Parathyroid adenoma (tissue), 2 donors: ENCODE measurements around the gene RAP1A.
A peak's percentile ranks its signal among the peaks of the same experiment; 100 is the strongest.

Source experiments
- H2AFZ ChIP-seq: fragments of 300-600 bp; sonication (generic); one replicate; pipeline ENCODE4 v1.7.0; 2017; ENCODE audit warnings: antibody characterized with exemption, mild to moderate bottlenecking
- H3K27ac ChIP-seq: fragments of 300-600 bp; sonication (generic); one replicate; pipeline ENCODE4 v1.7.0; 2017
- H3K27me3 ChIP-seq: fragments of 300-600 bp; sonication (generic); one replicate; pipeline ENCODE4 v1.7.0; 2017; ENCODE audit warnings: low read length; ENCODE audit not compliant: control insufficient read depth, insufficient read depth
- H3K36me3 ChIP-seq: fragments of 300-600 bp; sonication (generic); one replicate; pipeline ENCODE4 v1.7.0; 2017; ENCODE audit warnings: low read length; ENCODE audit not compliant: control insufficient read depth, insufficient read depth
- H3K4me1 ChIP-seq: fragments of 300-600 bp; sonication (generic); one replicate; pipeline ENCODE4 v1.7.0; 2017; ENCODE audit warnings: control low read depth
- H3K4me2 ChIP-seq: fragments of 300-600 bp; sonication (generic); one replicate; pipeline ENCODE4 v1.7.0; 2017; ENCODE audit warnings: low read length
- H3K4me3 ChIP-seq: fragments of 300-600 bp; sonication (generic); one replicate; pipeline ENCODE4 v1.7.0; 2017; ENCODE audit warnings: low read depth, low read length
- H3K79me2 ChIP-seq: fragments of 300-600 bp; sonication (generic); one replicate; pipeline ENCODE4 v1.7.0; 2017; ENCODE audit warnings: control low read depth
- H3K9ac ChIP-seq: fragments of 300-600 bp; sonication (generic); one replicate; pipeline ENCODE4 v1.7.0; 2017; ENCODE audit warnings: mild to moderate bottlenecking
- H3K9me3 ChIP-seq: fragments of 300-600 bp; sonication (generic); one replicate; pipeline ENCODE4 v1.7.0; 2017; ENCODE audit warnings: low read length; ENCODE audit not compliant: control insufficient read depth
- TF ChIP-seq, protein P1 (sequence below): fragments of 300-600 bp; sonication (generic); IDR thresholded peaks from one replicate; pipeline ENCODE4 v1.7.0; 2017; ENCODE audit warnings: antibody characterized with exemption, mild to moderate bottlenecking
- donor health status: primary hyperparathyroidism.

RAP1A gene

DNA sequence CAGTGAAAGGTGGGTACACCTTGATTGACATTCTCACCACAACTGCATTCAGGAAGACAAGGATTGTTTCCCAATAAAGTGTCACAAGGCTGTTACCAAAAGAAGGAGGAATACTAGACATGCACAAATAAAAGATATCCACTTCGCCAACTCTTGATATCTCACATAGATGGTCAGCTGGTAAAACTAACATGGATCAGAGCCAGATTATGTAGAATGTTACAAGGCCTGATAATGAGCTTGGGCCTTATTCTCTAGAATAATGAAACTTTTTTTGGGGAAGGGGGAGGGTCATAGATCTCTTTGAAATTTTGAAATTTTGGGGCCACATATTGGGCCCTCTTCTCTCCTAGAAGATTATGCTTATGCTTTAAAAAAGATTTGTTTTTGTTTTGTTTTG, 24.9 kb downstream of the RAP1A start:
- H3K36me3 ChIP-seq = no peaks in the 10 kb centered on the region
- no peak overlapping the region for H2AFZ ChIP-seq
- TF ChIP-seq, protein P1, sequence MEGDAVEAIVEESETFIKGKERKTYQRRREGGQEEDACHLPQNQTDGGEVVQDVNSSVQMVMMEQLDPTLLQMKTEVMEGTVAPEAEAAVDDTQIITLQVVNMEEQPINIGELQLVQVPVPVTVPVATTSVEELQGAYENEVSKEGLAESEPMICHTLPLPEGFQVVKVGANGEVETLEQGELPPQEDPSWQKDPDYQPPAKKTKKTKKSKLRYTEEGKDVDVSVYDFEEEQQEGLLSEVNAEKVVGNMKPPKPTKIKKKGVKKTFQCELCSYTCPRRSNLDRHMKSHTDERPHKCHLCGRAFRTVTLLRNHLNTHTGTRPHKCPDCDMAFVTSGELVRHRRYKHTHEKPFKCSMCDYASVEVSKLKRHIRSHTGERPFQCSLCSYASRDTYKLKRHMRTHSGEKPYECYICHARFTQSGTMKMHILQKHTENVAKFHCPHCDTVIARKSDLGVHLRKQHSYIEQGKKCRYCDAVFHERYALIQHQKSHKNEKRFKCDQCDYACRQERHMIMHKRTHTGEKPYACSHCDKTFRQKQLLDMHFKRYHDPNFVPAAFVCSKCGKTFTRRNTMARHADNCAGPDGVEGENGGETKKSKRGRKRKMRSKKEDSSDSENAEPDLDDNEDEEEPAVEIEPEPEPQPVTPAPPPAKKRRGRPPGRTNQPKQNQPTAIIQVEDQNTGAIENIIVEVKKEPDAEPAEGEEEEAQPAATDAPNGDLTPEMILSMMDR = no peak
- no peaks in the 10 kb centered on the region for H3K27me3 ChIP-seq
- no peak overlapping the region for H3K27ac ChIP-seq
- H3K9me3 ChIP-seq = no peaks in the 10 kb centered on the region
- no peak overlapping the region for H3K4me2 ChIP-seq
- peaks cover 12% of the 10 kb centered on the region for H3K4me1 ChIP-seq
- H3K9ac ChIP-seq = no peak overlapping the region
- no peak overlapping the region for H3K4me3 ChIP-seq
- H3K79me2 ChIP-seq = peaks cover 57% of the 10 kb centered on the region

DNA sequence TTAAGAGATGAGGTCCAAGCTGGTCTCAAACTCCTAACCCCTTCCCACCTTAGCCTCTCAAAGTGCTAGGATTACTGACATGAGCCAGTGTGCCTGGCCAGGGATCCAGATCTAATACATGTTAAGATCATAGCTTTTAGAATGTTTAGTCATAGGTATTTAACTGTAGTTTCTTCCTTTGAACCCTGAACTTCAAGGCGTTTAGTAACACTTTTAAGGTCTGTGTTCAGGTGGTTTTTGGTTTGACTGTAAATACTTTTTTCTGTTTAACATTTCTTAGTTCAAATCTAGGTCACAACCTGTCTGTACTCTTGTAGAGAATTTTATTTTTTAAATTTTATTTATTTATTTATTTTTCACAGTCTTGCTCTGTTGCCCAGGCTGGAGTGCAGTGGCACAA, 28.1 kb downstream of the RAP1A start:
- H3K79me2 ChIP-seq = peaks cover 49% of the 10 kb centered on the region
- no peaks in the 10 kb centered on the region for H3K36me3 ChIP-seq
- H3K27ac ChIP-seq = no peak overlapping the region
- peaks cover 8% of the 10 kb centered on the region for H3K4me1 ChIP-seq
- H3K4me2 ChIP-seq = no peak overlapping the region
- no peak overlapping the region for H2AFZ ChIP-seq
- no peaks in the 10 kb centered on the region for H3K9me3 ChIP-seq
- TF ChIP-seq, protein P1 = no peak
- H3K27me3 ChIP-seq = no peaks in the 10 kb centered on the region
- no peak overlapping the region for H3K9ac ChIP-seq
- H3K4me3 ChIP-seq = no peak overlapping the region

DNA sequence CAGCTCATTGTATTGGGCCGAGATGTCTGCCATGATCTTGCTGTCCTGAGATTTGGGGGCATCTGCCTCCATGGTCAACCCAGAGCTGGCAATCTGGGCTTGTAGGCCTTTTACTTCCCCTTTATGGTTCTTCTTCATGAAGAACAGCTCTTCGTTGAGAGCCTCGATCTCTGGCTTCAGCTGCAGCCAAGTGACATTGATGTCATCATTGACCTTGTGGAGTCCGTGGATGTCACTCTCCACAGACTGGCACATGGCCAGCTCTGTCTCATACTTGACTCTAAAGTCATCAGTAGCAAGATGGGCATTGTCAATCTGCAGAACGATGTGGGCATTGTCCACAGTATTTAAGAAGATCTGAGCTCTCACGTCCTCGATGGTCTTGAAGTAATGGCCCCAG, 29.2 kb downstream of the RAP1A start:
- TF ChIP-seq, protein P1 = no peak
- peaks cover 38% of the 10 kb centered on the region for H3K79me2 ChIP-seq
- peaks cover 8% of the 10 kb centered on the region for H3K4me1 ChIP-seq
- H3K36me3 ChIP-seq = no peaks in the 10 kb centered on the region
- no peaks in the 10 kb centered on the region for H3K27me3 ChIP-seq
- H3K4me2 ChIP-seq = peak overlapping the region; percentile 31
- H3K27ac ChIP-seq = peak overlapping the region; percentile 1
- H3K4me3 ChIP-seq = no peak overlapping the region
- no peak overlapping the region for H2AFZ ChIP-seq
- no peak overlapping the region for H3K9ac ChIP-seq
- H3K9me3 ChIP-seq = no peaks in the 10 kb centered on the region

DNA sequence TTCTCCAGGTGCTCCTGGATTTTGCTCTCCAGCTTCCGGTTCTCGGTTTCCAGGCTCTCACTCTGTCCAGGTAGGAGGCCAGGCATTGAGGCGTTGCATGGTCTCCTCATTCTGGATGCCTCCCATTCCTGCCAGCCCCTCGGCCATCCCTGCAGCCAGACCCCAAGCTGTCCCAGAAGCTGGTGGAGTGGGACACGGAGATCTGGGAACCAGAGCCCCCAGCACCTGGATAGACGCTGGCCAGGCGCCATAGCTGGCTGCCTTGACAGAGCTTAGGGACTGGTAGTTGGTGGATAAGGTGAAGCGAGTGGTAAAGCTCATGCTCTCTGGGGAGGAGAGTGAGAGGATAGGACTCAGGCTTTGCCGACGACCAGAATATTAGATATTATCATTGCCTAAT, 29.6 kb downstream of the RAP1A start:
- Histone ChIP-seq H3K4me2 (peak overlapping the region; percentile 4), H3K4me3 (no peak overlapping the region), H2AFZ (no peak overlapping the region), H3K36me3 (no peaks in the 10 kb centered on the region), H3K79me2 (peaks cover 34% of the 10 kb centered on the region), H3K27me3 (no peaks in the 10 kb centered on the region), H3K27ac (peak overlapping the region; percentile 1), H3K4me1 (peaks cover 8% of the 10 kb centered on the region), H3K9me3 (no peaks in the 10 kb centered on the region), H3K9ac (no peak overlapping the region)
- TF ChIP-seq, protein P1 = no peak

DNA sequence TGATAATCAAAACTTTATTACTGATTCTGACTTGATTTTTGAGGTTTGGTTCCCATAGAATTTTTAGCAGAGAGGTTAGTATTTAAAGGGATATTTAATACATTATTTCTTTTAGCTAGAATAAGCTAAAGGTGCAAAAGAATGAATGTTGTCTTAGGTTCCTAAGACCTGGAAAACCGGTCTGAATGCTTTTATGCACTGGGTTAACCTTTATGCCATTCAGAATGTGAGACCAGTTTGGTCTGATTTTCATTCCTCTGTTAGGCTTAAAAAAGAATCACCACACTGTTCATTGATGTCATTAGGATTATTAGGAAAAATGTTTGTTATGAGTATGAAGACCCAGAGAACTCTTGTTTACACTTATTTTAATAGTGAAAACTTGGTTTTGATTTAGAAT, 30.1 kb downstream of the RAP1A start:
- TF ChIP-seq, protein P1 = no peak
- Histone ChIP-seq H3K36me3 (no peaks in the 10 kb centered on the region), H3K4me3 (no peak overlapping the region), H3K79me2 (peaks cover 30% of the 10 kb centered on the region), H3K27me3 (no peaks in the 10 kb centered on the region), H3K27ac (peak overlapping the region; percentile 1), H2AFZ (no peak overlapping the region), H3K9me3 (no peaks in the 10 kb centered on the region), H3K4me1 (peaks cover 8% of the 10 kb centered on the region), H3K9ac (no peak overlapping the region), H3K4me2 (peak overlapping the region; percentile 1)
